Measurements from ENCODE around the gene AP2A2.

- TF ChIP-seq CTCF (IDR thresholded peaks at IDR 0.05) (no peak), POLR2AphosphoS5 (IDR thresholded peaks at IDR 0.05; ENCODE audit: low read depth, low read length) (no peak), SIN3A (IDR thresholded peaks at IDR 0.05; ENCODE audit: borderline replicate concordance, insufficient read depth, low read depth, low read length) (no peak), REST (IDR thresholded peaks at IDR 0.05; ENCODE audit: insufficient read depth in 1 of 2, low read depth in 2 of 2, low read length in 1 of 2) (no peak), TCF7L2 (IDR thresholded peaks at IDR 0.05; ENCODE audit: low read depth, low read length) (no peak)
Measured at GRCh38 chr11:904380-904779, 21.3 kb upstream of the AP2A2 start.
